GM10266 (cell line): ENCODE data around the gene AMFR.

Source experiments
- DNase-seq: peaks from one replicate; pipeline ENCODE4 v3.0.0; 2012; ENCODE audit errors: extremely low spot score
- CTCF ChIP-seq: IDR thresholded peaks from 2 replicates; pipeline ENCODE4 v1.5.1; 2012; ENCODE audit warnings: mild to moderate bottlenecking, low read depth; ENCODE audit not compliant: control insufficient read depth, insufficient read depth; ENCODE audit errors: missing control alignments

The AMFR gene

GRCh38 chr16:56367764-56368163 lies 57.6 kb downstream of the AMFR start:
- TF ChIP-seq CTCF: no peak
- DNase-seq: no peak

DNA sequence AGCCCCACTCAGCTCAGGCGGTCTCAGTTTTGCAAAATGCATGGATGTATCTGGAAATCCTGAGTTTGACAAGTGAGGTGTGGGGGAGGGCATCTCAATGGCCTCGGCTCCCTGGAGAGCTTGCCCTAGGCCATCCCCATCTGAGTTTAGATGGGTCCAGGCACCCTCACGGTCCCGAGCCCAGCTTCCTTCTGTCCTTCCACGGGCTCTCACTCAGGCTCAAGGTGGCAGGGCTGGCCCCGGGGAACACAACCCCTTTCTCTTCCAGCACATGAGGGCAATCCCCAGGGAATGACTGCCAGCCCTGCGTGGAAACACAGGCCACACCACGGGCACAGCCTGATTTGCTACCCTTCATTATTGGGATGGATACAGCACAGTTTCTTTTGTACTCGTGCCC lies 58.4 kb downstream of the AMFR start:
- DNase-seq: no peak
- TF ChIP-seq CTCF: no peak

DNA sequence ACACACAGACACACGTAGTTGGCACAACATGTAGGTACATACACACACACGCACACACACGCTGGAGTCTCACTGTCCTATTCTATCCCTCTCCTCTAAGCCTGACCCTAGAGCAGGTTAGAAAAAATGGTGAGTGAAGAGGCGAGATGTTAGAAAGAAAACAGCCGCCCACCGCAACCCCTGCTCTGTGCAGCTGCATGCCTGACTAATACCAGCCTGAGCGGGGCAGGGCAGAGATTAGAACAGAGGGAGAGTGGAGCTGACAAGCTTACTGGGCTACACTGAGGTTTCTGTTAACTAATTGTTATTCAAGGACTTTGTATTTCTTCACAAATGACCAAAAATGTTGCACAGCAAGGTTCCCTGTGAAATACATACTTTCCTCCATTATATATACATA lies 59.8 kb downstream of the AMFR start:
- no peak for DNase-seq
- no peak for TF ChIP-seq CTCF

GRCh38 chr16:56364865-56365264 lies 60.5 kb downstream of the AMFR start:
- no peak for TF ChIP-seq CTCF
- no peak for DNase-seq

DNA sequence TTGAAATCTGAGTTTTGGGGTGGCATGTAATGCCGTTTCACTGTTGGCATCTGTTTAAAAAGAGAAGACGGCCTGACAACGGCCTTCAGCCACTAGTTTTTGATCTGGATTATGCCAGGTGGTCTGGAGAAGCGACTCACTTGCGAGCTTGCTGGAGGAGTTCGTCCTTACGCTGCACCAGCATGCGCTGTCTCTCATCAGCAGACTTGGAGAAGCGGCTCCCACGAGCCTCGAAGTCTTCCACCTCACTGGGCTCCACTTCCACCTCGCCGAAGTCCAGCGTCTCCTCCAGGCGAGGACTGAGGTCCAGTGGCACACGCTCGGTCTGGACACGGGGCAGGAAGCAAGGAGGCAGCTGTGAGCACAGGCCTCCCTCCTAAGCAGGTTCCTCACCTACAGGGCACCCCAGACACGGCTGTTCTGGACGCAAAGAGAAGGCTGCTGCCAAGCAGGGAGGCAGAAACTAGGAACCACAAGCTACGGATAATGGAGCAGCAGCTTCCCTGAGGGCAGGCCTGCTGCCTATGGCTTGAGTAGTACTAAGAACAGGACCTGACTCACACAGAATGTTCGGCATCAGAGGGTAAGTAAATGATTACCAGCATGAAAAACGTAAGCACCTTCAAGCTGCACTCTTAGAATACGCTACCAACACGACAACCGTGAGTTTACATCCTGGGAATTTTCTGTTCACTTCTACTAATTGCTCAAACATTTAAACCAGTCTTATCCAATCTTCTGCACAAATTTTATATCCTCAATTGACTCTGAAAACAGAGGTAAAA lies 61.4 kb downstream of the AMFR start:
- no peak for DNase-seq
- TF ChIP-seq CTCF: no peak

DNA sequence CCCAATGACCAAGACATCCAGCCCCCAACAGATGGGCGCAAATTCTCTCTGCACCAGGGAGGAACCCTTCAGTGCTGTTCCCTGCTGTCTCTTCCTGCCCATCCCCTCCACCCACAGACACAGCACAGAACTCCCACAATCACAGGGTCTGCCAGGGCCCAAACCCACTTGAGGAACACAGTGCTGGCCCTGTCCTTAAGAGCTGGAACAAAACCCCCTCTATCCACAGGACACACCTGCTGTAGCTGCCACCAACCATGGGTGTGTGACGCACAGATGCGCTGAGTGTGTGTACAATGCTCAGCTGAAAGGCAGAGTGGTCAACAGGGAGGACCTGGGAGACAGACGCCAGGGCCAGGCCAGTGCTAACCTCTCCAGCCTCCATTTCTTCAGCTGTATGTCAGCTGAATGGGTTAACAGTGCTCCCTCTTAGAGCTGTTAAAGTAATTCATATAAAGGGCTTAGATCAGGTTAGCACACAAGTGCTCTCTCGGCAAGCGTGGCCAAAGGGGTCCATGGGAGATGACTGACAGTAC lies 62.1 kb downstream of the AMFR start:
- DNase-seq: no peak
- TF ChIP-seq CTCF: no peak

DNA sequence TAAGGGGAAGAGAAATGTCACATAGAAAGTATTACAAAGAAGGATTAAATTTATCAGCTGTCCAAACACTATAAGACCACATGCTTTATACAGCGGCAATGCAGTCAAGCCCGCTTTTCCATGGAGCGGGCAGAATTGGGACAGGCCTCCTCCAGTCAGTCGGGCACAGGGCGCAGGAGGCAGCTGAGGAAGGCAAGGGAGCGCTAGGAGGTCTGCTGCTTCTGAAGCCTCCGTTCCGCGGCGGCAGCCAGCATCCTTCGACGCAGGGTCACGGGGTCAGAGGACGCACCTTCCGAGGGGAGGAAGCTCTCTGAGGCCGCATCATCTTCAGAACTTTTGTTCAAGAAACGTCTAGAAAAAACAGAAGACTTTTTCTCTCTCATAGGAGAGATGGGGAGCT lies 62.6 kb downstream of the AMFR start:
- TF ChIP-seq CTCF: no peak
- no peak for DNase-seq
